ENCODE results near the gene TTC24.

TTC24 gene

GRCh38 chr1:156593661-156593989 lies 14.1 kb downstream of the TTC24 start:
- DNase-seq (ENCODE audit: low spot score) = no peak

DNA sequence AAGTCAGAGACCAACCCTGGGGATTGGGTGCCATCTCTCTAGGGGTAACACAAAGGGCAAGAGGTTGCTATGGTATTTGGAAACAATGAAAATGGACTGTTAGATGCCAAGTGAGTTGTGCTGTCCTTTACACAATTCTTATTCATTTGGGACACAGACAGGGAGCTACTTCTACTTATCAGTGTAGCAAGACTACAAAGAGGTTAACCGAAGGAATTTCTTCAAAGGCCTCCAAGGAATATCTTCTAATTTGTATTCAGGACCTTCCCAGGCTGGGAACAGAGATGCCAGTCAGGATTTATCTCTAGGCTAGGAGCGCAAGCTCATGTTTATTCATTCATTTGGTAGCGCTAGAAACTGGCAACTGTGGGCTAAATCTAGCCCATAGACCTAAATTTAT lies 14.7 kb downstream of the TTC24 start:
- DNase-seq (ENCODE audit: low spot score) = no peak

More at GRCh38 chr1:156593661-156593989, 14.1 kb downstream of the TTC24 start:
- no peak for TF ChIP-seq CTCF (IDR thresholded peaks at IDR 0.05; ENCODE audit: extremely low read depth, missing control alignments)

DNA sequence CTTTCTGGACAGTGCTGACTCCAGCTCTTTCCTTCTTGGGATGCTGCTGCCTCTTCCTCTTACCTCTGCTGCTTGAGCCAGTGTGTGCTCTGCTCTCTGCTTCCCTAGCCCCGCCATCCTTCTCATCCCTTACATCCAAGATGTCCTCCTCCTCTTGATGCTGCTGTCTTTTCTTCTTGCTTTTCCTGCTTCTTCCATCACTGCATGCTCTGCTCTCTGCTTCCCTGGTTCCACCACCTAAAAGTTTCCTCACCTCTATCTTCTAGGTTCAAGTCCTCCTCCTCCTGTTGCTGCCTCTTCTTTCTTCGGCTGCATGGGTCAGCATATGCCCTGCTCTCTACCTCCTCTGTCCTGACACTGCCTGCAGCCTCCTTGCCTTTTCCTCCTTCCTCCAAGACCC lies 15.5 kb downstream of the TTC24 start:
- no peak for TF ChIP-seq CTCF (IDR thresholded peaks at IDR 0.05; ENCODE audit: extremely low read depth, missing control alignments)
- DNase-seq (ENCODE audit: low spot score) = no peak

More for the DNA sequence above, 14.7 kb downstream of the TTC24 start:
- TF ChIP-seq CTCF (IDR thresholded peaks at IDR 0.05; ENCODE audit: extremely low read depth, missing control alignments) = no peak

- no peak for TF ChIP-seq CTCF (IDR thresholded peaks at IDR 0.05; ENCODE audit: extremely low read depth, missing control alignments)
- DNase-seq (ENCODE audit: low spot score) = no peak
These were observed 16.9 kb downstream of the TTC24 start for GRCh38 chr1:156596426-156596825.

DNA sequence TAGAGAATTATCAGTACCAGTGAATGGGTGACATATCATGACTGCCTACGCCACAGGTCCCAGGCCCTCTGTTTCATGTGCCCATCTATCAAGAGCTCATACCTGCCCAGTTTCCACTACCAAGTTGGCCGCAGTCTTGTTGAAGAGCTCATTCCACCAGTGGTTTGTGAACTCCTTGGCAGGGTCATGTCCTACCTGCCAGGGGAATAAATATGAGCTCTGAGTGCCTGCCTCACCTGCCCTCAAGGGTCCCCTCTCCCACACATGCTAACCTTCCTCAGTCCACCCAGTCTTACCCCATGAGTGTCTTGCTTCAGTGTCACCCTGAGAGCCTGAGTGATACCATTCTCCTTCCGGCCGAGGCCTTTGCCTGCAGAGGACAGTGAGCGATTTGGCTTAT lies 18.6 kb downstream of the TTC24 start:
- no peak for DNase-seq (ENCODE audit: low spot score)
- TF ChIP-seq CTCF (IDR thresholded peaks at IDR 0.05; ENCODE audit: extremely low read depth, missing control alignments) = no peak

DNA sequence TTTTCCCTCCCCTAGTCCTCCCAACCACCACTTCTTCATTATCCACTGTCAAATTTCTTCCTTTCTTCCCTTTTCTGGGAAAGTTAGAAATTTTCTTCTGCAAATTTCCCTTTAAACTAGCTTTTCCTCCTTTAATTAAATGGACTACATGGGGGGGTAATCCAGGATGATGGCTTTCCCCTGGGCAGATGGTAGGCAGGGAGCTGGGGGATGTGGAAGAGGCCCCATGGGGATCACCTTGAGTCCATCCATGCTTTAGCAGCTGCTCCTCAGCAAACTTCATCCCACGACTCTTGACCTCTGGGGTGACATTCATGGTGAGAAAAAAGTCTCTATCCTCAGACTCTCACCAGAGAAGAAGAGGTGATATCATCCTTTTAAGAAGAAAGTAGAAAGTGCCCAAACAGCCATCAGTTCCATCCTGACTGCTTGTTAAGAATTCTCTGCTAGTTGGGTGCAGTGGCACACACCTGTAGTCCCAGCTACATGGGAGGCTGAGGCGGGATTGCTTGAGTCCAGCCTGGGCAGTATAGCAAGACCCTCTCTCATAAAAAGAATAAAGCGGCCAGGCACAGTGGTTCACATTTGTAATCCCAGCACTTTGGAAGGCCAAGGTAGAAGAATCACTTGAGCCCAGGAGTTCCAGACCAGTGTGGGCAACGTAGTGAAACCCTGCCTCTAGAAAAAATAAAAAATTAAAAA lies 19.4 kb downstream of the TTC24 start:
- TF ChIP-seq CTCF (IDR thresholded peaks at IDR 0.05; ENCODE audit: extremely low read depth, missing control alignments) = no peak
- no peak for DNase-seq (ENCODE audit: low spot score)

GRCh38 chr1:156599811-156600210 lies 20.3 kb downstream of the TTC24 start:
- DNase-seq (ENCODE audit: low spot score) = peak; percentile 57
- TF ChIP-seq CTCF (IDR thresholded peaks at IDR 0.05; ENCODE audit: extremely low read depth, missing control alignments) = no peak

Data from GM20000 (cell line).